Effector CD4-positive, alpha-beta T cell (primary cell): ENCODE results near the gene RBMS2.

Source experiments
- DNase-seq: peaks from one replicate; pipeline ENCODE4 v3.0.0-alpha.2; 2020

The RBMS2 gene

DNA sequence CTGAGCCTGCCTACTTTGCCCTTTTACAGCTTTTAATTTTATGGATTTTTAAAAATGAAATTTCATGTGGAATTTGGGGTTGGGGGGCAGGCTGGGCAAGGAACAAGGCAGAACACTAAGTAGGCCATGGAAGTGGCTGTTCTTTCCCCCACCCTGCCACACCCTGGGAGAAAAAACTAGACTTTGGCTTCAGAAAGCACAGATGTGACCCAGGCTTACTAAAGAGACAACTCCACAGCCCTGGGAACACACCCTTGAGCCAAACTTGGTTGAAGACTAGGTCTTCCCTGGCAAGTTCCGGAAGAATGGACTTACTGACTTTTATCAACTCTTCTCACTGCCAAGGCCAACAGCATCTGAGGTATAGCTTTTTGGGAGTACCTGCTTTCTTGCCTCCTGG, 68.2 kb downstream of the RBMS2 start:
- no peak for DNase-seq

DNA sequence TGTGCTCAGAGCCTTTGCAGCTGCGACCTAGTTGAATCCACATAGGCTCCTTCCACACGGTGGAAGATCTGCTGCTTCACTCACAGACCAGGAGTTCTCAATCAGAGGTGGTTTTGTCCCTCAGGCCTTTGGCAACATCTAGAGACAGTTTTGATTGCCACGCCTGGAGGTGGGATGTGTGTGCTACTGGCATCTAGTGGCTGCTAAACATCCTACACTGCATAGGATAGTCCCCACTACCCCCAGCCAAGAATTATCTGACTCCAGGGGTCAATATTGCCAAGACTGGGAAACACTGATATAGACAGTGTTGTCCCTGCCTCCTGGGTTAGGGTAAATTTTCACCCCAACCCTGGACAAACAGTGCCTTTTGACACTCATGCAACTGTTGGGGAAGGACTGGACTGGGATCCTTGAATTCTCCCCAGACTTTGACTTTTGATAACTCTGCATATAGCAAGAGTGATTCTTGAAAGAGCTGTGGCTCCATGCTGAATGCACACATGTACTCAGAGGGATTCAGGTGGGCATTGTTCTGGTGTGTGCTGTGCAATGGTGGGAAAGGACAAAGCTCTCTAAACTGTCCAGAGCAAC, 68.7 kb downstream of the RBMS2 start:
- DNase-seq = no peak

DNA sequence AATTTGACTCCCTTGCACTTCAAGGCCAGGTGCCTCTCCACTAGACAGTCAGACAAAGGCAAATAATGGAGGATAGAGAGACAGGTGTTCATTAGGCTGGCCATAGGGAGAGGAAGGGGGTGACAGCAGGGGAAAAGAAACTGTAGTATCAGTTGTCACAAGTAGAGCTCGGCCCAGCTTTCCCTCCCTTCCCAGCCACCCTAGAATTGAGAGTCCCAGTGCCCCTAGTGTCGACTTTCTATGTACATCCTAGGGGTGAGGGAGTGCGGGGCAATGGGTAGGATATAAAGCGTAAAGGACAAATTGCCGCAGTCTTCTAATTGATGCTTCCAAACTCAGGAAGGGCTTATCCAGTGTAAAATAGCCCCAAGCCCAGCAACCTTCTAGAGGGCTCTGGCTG, 69.5 kb downstream of the RBMS2 start:
- no peak for DNase-seq

DNA sequence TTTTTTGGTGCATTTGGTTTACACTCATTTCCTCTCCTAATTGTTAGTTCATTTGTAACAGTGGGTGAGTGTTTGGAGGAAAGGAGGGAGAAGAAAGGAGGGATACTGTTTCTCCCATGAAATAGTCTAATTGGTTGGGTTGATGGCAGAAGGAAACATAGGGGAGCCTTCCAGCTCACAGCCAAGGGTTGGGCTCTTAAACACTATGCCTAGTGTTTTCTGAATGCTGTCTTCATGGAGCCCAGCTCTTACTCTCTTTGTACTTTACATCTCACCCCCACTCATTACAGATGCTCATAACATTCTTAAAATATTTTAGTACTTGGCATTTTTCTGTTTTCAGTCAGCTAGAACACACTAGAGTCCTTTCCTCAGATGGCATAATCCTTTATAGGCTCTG, 70.3 kb downstream of the RBMS2 start:
- no peak for DNase-seq

DNA sequence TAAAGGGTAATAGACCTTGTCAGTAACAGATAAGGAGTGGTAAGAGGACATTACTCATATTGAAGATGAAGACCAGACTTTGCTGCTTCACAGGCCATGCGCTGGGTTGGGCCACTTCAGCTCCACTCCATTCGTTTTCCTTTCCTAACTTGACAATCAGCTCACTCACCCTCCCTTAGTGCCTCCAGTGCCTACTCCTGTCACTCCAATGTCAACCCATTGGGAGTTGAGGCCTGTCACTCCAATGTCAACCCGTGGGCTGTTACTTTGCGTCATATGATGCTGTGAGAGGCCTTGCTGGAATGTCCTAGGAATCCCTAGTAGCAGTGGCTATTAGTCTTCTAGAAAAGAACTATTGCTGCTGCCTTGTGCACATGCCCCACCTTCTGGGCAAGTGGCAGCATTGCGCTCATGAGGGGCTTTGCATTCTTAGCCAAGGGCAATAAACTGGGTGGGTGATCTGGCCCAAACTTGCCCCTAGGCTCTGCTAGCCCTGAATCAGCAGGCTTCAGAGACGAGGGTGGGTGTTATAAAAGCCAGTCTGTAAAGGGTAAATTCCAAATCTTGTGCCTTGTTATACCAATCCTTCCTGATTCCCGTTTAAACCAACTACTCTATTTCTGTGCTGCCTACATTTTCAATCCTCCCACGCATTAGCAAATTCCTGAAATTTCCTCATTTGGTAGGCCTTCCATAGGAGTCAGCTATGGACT, 72.4 kb downstream of the RBMS2 start:
- DNase-seq = peak; percentile 57

DNA sequence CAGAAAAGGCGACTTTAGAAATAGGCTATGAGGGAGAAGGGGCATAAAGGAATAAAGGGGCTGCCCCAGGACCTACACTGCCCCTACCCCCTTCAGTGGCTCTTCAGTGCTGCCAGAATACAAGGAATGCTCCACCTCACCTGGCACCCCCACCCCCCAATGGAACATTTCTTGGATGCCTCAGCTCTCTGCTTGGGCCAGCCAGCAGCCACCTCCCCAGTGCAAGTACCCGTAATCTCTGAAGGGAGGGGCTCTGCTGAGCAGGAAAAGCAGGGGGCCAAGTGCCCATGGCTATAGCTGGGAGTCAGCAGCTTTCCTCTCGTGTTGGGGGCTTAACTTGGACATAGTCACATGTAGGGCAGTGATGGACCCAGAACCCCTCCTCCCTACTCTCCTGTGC, 75.2 kb downstream of the RBMS2 start:
- no peak for DNase-seq

DNA sequence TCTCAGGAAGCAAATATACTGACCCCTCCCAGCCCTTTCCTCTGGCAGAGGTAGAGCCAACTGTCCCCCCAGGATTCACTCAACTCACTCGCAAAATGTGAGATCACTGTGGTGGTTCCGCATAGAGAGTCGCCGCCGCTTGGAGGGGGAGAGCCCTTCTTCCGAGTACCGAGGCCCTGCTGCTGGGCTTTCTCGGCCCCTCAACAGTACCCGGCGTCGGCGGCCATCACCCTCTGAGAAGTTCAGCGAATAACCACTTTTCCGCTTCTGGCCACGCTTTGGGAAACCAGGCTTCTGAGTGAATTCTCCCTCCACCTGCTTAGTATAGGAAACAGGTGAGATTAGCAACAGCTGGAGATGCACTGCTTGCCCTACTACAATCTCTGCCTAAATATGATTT, 77.4 kb downstream of the RBMS2 start:
- DNase-seq = no peak

DNA sequence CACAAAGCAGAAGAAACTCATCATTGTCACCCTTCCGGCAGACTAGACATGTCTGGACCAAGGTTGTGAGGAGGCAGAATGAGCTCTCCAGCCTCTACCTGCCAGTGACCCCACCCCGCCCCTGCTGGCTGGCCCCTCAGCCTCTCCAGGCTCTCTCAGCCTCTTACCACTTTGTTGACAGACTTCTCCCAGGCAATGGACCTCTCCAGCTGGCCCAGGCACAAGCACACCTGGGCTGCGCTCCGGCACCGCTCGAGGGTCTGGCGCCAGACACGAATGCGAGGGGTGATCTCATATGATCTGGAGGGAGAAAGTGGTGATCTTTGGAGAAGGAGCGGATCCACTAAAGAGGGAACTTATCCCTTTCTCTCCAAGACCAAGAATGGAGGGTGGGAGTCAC, 78.2 kb downstream of the RBMS2 start:
- DNase-seq = no peak

DNA sequence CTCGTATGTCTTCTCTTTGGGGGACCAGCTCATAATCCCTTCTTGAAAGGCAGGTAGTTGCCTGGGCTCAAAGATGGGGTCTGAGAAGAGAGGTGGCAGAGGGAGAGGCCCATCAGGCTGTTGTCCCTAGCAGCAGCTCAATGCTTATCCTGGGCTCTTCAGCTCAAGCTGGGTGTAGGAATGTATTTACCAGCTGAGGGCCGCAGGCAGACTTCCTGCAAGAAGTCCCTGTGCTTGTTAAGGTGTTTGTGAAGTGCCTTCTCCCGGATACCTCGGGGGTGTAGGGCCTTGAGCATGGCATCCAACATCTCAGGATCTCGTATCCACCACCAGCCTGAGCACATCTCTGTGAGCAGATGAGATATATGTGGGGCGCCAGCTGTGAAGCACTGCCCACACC, 79.1 kb downstream of the RBMS2 start:
- DNase-seq = no peak

DNA sequence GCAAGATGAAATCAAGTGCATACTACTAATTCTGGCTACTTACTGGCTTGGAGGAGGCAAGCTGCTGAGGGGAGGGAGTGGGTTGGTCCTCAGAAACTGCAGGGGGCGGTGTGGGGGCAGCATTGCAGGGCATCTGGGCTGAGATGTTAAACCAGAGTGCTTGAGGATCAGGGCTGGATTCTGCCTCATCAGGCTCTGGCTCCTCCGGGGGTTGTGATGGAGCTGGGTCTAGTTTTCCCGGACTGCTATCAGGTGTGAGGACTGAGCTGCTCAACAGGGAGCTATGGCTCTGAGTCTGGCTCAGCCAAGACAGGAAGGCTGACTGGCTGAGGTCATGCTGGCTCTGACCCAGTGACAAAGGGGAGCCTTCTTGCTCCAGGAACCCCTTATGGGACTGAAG, 79.9 kb downstream of the RBMS2 start:
- DNase-seq = peak; percentile 27

DNA sequence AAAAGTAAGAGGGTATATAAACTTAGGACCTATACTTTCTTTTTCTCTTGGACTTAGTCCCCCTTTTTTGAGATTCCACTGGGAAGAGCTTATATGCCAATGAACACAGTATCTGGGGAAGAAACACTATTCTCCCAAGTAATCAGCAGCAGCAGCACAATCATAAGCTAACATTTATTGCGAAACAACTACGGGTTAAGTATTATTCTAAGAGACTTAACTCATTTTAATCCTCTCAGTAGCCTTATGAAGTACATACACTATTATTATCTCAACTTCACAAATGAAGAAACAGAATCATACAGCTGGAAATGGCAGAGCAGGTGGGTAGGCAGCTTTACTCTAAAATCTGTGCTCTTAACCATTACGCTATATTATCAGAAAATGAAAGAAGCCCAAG, 80.6 kb downstream of the RBMS2 start:
- DNase-seq = no peak

DNA sequence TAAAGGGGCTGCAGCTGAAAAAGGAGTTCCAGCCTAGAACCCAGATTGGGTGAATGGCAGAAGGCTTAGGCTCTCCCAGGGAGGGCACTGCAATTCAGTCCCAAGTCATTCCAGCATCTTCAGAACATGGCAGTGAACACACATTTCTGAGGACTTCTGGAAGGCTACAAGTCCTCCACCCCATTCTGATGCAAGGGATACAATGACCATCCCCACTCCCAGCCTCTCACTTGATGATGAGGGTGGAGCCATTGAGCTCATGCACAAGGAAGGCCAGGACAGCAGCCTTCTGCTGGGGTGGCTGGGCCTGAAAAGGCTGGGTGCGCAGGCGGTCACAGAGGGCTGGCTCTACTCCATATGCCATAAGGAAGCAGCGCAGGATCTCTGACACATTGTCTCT, 82.7 kb downstream of the RBMS2 start:
- no peak for DNase-seq

DNA sequence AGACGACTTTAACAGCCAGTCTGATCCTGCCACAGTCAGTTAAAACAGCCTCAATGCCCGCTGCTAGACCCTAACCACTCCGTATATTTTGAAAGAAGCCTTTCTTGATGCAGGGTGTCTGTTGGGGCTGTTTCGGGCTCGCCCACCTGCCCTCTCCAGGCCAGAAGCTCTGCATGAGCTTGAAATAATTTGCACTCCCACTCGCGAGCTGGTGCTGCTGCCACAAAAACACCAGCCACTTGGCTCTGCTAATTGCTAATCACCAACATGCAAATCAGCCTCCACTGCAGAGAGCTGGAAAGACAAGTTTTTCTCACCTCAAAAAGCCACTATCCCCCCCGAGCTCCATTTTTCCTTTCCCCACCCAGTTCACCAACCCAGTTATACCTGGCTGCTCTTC, 93.0 kb downstream of the RBMS2 start:
- DNase-seq = no peak

DNA sequence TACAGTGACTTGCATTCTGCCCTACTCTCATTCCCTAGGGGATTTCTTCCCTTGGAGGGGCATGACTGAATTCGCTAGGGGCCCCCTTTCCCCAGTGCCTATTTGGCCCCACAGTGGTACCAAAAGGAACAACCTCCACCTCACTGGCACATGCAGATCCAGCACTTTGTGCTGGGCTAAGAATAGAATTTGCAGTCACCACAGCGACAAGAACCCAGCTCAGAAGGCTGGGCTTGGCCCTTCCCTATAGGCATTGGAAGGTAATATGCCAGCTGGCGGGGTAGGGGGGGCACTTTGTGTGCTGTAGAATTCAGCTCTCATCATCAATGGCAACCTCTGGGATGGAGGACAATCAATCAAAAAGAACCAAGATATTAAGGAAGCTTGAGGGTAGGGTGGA, 94.6 kb downstream of the RBMS2 start:
- DNase-seq = no peak

DNA sequence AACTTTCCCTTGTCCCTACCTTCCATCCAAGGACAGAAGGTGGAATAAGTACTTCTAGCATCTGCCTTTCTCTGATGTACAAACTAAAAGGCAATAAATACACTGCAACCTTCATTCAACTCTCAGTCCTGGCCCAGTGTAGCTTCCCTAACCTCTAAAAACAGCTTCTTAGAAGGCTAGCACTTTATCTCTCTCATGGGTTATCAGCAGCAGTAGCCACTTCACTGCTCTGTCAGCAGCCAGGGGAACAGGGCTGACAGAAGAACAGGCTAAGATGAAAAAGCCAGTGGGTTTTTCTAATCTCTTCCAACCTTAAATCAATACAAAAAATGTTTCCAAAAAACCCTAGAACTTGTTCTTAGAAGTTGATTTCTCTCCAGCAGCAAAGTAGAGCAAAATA, 95.3 kb downstream of the RBMS2 start:
- DNase-seq = no peak

DNA sequence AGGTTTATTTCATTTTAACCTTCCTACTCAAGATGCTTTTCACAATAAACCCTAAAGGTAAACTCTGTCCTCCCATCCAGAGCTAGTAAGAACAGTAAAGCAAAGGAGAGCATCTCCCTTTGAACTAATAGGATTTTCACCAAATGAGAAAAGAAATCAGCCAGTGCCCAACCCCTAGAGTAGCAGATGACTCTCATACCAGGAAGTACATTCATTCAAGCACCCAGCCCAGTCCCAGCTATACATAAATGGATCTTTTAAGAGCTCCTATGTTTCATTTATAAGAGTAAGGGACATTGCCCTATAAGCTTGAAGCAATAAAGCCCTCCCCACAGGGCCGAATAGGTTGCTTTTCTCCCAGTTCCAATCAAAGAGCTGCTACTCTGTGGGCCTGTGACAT, 100.9 kb downstream of the RBMS2 start:
- no peak for DNase-seq

DNA sequence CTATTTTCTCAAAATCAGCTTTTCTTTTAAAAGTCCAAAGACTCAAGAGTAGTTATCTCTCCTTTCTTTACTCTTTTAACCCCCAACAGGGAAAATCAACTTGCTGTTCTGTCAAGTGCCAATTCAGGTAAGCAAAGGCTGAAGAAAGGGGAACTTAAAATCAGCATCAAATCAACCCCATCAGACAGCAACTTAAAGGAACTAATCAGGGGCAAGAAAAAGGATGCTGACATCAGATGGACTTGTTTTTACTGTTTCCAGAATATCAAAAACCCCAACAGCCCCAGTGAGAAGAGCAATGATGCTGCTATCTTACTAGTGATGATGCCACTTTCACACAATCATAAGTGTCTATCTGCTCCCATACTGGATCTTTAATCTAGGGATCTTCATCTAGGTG, 105.1 kb downstream of the RBMS2 start:
- DNase-seq = no peak

DNA sequence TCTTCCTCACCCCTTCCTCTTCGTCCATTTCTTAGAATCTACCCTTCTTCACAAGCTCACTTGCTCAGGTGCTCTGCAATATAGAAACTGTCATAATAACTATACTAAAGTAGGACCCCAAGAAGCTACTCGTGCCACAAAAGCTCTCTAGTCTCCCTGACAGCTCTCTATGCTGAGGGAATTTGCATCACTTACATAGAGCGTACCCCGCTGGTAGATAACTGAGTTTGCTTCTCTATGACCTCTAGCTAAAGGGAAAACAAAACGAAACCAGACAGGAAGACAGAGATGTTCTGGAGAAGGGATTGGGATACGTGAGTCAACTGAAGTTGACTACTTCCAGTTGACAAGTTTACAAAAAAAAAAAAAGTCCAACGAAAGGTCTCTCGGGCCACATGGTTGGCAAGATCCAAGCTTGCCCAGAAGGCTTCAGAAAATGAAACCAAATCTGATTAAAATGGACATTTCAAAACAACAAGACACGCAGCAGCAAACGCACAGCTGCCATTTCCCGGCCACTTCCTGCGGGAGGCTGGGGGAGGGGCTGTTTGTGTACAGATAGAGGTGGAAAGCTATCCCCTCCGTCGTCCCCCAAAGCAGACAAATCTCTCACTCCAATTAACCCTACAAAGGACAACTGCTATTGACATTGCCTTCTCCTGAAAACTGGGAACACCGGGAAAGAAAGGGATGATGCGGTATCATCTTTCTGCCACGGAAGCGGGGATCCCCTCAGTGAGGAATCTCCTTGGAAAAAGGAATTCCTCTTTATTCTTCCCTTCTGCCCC, 107.2 kb downstream of the RBMS2 start:
- DNase-seq = peak; percentile 57

DNA sequence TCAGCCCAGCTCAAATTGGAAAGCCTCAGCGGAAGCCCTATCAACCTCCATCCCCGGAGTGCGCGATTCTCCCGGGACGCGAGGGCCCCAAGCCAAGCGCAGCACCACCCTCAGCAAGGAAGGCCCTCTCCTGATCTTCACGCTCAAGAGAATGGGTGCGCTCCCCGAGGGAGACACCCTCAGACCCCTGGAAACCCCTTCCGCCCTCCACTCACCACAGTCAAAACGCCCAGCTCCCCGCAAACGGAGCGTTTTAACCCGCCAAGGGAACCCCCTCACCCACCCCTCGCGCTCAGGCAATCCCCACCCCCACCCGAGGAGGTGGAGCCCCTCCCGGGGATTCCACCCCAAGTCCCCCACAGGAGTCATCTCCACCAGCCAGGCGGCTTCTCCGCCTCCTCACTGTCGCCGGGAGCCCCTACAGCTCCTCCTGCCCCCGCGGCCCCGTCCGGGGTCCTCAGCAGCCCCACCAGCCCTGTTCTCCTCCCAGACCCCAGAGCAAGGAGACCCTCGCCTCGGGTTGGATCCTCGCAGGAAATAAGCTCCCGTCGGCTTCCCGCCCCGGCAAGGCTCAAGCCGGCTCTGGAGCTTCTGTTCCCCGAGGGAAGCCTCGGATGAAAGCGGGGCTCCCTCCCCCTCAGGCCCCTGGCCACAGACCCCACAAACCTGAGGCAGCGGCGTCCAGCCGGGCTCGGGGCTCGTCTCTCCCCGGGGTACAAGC, 108.0 kb downstream of the RBMS2 start:
- peak; percentile 40 for DNase-seq

DNA sequence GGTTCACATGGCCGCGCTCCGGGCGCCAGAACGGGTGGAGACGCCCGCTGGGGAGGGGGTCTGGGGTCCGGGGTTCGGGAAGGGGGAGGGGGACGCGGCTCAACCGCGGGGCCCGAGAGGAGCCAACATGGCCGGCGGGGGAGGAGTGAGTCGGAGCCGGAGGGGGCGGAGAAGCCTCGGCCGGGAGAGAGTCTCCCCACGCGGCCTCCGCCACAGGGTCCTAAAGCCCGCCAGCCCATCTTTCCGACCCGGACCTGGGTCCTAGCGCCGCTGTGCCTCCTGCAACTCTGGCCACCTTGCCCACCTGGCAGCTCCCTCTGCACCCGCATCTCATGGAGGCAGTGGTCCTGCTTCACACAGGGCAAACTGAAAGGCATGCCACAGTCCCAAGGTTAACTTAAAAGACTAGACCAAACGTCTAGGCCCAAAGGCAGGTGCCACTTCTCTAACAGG, 108.6 kb downstream of the RBMS2 start, which contains the start of gene BAZ2A:
TSS of gene BAZ2A (minus strand) at position 147 of the 453 bp plus-strand sequence. CDS start 12,796 bp downstream, outside the sequence.
- DNase-seq = peak; percentile 78

DNA sequence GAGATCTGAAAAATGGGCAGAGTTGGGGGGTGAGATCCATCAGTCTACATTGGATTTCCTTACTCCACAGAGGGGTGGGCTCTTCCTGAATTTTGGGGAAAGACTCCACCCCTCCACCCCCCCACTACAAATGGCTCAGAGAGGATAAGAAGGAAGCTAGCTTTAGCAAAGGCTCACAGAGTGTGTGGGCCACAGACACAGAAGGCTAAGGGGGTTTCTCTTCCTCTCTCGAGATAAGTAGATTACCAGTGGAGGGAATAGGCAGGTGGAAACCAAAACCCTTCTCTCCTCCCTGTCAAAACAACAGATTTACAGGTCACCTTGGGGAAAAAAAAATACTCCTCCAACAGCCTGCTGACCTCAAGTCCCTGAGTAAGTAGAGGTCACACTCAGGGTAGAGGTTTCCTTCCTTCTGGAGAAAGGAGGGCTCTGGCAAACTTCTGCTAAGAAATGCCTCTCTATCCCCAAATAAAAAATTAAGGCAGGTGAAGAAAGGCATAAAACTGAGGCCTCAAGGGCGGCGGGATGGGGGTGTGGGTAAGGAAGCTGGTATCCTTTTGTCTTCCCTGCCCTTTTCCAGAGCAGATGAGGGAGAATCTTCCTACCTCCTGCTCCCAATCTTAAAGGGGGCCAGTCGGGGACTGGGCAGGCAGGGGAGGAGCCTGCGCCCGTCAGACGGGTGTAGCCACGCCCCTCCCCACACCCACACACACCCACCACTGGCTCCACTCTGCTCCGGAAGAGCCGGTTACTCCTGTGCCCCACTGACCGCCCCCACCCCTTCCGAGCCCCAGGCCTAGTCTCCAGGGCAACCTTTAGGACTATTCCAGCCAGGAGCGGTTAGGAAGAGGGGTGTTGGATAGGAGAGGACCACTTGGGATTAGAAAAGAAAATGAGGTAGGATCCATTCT, 110.4 kb downstream of the RBMS2 start:
- DNase-seq = peak; percentile 36
